PFSK-1 (cell line): ENCODE results near the gene RUNX2.

Source experiments
- FOXP2 ChIP-seq: optimal IDR thresholded peaks from 2 replicates; pipeline ENCODE3; 2011; ENCODE audit warnings: borderline replicate concordance, control low read depth, inconsistent platforms; ENCODE audit not compliant: insufficient read depth; ENCODE audit errors: extremely low read length, extremely low read depth
- POLR2AphosphoS5 ChIP-seq: IDR thresholded peaks from 2 replicates; pipeline ENCODE4 v1.6.1; 2012; ENCODE audit warnings: low read depth, mild to moderate bottlenecking, control low read depth, low read length, moderate library complexity
- SIN3A ChIP-seq: IDR thresholded peaks from 2 replicates; pipeline ENCODE4 v1.6.1; 2012; ENCODE audit warnings: mild to moderate bottlenecking, low read length, moderate library complexity, borderline replicate concordance; ENCODE audit not compliant: insufficient read depth
- TAF1 ChIP-seq: IDR thresholded peaks from 2 replicates; pipeline ENCODE4 v1.6.1; 2012; ENCODE audit warnings: low read length, control low read depth, borderline replicate concordance; ENCODE audit not compliant: insufficient read depth
- TF ChIP-seq, protein P1 (sequence below), 2 experiments: IDR thresholded peaks; 2 replicates each; pipeline versions ENCODE4 v1.6.1 to v1.8.0; 2011 to 2012; ENCODE audit warnings: low read depth in 2 of 2, low read length in 2 of 2, control low read depth in 1 of 2, inconsistent platforms in 1 of 2, mild to moderate bottlenecking in 1 of 2, moderate library complexity in 1 of 2; ENCODE audit not compliant: insufficient read depth in 1 of 2

The RUNX2 gene

DNA sequence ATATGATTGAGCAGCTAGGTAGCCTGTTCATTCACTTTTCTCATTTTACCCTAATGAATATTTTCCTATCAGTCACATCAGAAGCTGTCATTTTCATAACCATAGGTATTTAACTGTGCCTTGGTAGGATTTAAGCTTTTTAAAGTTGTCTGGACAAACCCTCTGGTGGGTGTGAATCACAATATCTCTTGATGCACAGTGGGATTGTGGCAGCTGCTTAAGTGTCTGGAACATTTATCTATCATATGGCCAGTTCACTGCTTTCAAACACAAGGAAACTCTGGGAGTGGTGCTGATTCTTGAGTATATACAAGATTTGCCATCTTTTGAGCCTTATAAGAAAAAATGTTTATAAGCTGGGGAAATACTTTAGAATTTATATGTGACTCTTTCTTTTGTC lies 136.6 kb downstream of the RUNX2 start:
- TF ChIP-seq, protein P1, sequence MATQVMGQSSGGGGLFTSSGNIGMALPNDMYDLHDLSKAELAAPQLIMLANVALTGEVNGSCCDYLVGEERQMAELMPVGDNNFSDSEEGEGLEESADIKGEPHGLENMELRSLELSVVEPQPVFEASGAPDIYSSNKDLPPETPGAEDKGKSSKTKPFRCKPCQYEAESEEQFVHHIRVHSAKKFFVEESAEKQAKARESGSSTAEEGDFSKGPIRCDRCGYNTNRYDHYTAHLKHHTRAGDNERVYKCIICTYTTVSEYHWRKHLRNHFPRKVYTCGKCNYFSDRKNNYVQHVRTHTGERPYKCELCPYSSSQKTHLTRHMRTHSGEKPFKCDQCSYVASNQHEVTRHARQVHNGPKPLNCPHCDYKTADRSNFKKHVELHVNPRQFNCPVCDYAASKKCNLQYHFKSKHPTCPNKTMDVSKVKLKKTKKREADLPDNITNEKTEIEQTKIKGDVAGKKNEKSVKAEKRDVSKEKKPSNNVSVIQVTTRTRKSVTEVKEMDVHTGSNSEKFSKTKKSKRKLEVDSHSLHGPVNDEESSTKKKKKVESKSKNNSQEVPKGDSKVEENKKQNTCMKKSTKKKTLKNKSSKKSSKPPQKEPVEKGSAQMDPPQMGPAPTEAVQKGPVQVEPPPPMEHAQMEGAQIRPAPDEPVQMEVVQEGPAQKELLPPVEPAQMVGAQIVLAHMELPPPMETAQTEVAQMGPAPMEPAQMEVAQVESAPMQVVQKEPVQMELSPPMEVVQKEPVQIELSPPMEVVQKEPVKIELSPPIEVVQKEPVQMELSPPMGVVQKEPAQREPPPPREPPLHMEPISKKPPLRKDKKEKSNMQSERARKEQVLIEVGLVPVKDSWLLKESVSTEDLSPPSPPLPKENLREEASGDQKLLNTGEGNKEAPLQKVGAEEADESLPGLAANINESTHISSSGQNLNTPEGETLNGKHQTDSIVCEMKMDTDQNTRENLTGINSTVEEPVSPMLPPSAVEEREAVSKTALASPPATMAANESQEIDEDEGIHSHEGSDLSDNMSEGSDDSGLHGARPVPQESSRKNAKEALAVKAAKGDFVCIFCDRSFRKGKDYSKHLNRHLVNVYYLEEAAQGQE (IDR thresholded peaks at IDR 0.05; ENCODE audit: insufficient read depth in 1 of 2, low read depth in 2 of 2, low read length in 2 of 2): no peak
- no peak for TF ChIP-seq SIN3A
- TF ChIP-seq POLR2AphosphoS5: no peak
- no peak for TF ChIP-seq FOXP2
- no peak for TF ChIP-seq TAF1

DNA sequence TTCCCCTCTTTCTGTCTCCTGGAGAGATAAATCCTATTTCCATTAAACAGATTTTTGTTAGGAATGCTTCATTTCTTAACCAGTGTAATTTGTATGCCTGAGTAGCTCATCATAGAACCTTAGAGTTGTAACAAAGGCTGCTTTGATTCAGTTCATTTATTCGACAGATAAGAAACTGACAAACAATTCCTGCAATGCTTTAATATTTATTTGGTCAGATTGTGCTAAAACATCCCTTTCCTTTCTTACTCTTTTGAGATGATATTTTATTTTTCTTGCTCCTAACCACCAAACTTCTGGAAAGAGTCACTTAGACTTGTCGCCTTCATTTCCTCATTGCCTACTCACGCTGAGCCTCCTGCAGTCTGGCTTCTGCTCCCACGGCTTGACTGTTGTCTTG lies 138.6 kb downstream of the RUNX2 start:
- TF ChIP-seq, protein P1 (IDR thresholded peaks at IDR 0.05; ENCODE audit: insufficient read depth in 1 of 2, low read depth in 2 of 2, low read length in 2 of 2): no peak
- no peak for TF ChIP-seq POLR2AphosphoS5
- no peak for TF ChIP-seq SIN3A
- no peak for TF ChIP-seq FOXP2

DNA sequence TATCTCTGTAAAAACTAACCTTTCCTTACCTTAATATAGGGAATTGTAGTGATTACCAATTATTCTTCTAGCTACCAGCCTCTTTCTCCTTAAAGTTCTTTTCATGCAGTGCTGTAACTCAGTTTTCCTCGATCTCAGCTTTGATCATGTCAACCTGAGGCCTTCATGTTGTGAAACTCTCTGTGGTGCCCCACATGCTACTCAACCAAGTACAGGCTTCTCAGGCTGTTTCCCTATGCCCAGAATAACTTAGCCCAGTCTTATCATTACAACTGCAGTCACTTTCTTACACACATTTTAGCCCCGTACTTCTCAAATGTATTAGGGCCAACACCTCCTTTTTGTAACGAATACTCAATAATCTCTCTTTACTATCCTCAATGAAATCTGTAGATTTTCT lies 139.7 kb downstream of the RUNX2 start:
- TF ChIP-seq FOXP2 (no peak), SIN3A (no peak), POLR2AphosphoS5 (no peak), TAF1 (no peak)
- TF ChIP-seq, protein P1 (IDR thresholded peaks at IDR 0.05; ENCODE audit: insufficient read depth in 1 of 2, low read depth in 2 of 2, low read length in 2 of 2): no peak

DNA sequence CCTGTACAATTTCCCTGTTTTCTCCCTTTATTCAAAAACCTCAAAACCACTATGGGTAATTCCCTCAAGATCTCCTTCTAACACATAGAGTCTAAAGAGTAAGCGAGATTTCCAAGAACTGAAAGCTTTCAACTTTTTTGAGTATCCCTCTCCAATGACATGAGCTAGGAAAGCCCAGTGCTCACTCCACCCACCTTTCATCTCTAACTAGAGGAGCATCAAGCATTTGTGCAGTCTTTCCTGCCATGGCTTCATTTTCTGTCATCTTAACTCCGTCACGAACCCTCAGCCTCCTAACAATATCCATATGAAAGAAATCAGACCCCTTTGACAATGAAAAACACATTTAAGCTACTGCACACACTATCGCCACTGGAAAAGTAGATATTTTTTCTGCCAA lies 141.5 kb downstream of the RUNX2 start:
- TF ChIP-seq, protein P1 (IDR thresholded peaks at IDR 0.05; ENCODE audit: insufficient read depth in 1 of 2, low read depth in 2 of 2, low read length in 2 of 2): no peak
- TF ChIP-seq SIN3A: no peak
- TF ChIP-seq TAF1: no peak
- no peak for TF ChIP-seq POLR2AphosphoS5
- TF ChIP-seq FOXP2: no peak

DNA sequence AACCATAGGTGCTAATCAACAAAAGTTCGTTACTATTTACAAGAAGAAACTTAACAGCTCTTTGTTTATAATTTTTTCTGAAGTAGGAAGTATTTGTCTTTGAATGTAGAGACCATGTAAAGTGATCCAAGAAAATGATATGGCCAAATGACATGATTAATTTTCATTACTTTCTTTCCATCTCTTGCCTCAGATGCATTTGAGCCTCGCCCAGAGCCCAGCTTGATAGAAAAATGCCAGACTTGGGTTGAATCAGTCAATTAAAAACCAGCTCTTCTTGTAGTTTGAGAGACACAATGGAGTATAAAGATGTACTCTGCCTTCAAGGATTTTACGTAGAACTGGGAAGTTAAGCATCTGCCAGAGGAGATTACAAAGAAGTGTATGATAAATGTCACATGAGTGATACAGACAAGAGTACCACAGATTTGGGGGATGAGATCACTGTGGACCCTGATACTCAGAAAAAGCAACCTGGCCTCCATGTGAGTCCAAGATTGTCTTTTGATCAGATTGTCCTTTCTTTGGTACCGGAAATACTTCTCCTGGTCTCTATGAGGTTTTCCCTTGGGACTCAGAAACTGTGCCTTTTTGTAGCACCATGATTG lies 142.1 kb downstream of the RUNX2 start:
- no peak for TF ChIP-seq TAF1
